Activated naive CD8-positive, alpha-beta T cell treated with anti-CD3 and anti-CD28 coated beads for 36 hours (primary cell): ENCODE results near the gene ACTL7A. TPM values are rescaled to one million over a fixed set of nuclear protein-coding genes. Genes with fewer than 3 reads are reported as not detected.

Experiments
- DNase-seq: peaks from one replicate; pipeline ENCODE4 v3.0.0; 2021
- H3K27ac Mint-ChIP-seq: one replicate; pipeline ENCODE4 v1.8.0; 2022; ENCODE audit warnings: mild to moderate bottlenecking, moderate library complexity, mixed read lengths
- H3K27me3 Mint-ChIP-seq: one replicate; pipeline ENCODE4 v1.8.0; 2022; ENCODE audit warnings: mild to moderate bottlenecking, mixed read lengths
- H3K36me3 Mint-ChIP-seq: one replicate; pipeline ENCODE4 v1.8.0; 2021; ENCODE audit warnings: mild to moderate bottlenecking, mixed read lengths
- H3K4me1 Mint-ChIP-seq: one replicate; pipeline ENCODE4 v1.8.0; 2021; ENCODE audit warnings: mixed read lengths
- H3K4me3 Mint-ChIP-seq: one replicate; pipeline ENCODE4 v1.8.0; 2022; ENCODE audit warnings: mild to moderate bottlenecking, moderate library complexity, mixed read lengths
- H3K9me3 Mint-ChIP-seq: one replicate; pipeline ENCODE4 v1.8.0; 2022; ENCODE audit warnings: mixed read lengths
- total RNA-seq, 2 experiments: library from RNA; stranded (reverse); gene quantifications; one replicate each; pipeline ENCODE4 v1.2.3, GENCODE V29; 2021

ACTL7A gene
- total RNA-seq, 2 experiments from 2014 or later: not detected

GRCh38 chr9:108910402-108910801 is 48.3 kb downstream of the ACTL7A start:
- no peak overlapping the region for H3K27ac Mint-ChIP-seq
- H3K4me1 Mint-ChIP-seq: peaks cover 8% of the 10 kb centered on the region
- H3K36me3 Mint-ChIP-seq: peaks cover 28% of the 10 kb centered on the region
- H3K27me3 Mint-ChIP-seq: no peaks in the 10 kb centered on the region
- H3K4me3 Mint-ChIP-seq: no peak overlapping the region
- H3K9me3 Mint-ChIP-seq: no peaks in the 10 kb centered on the region
- no peak for DNase-seq

GRCh38 chr9:108910914-108911313 is 48.8 kb downstream of the ACTL7A start:
- no peaks in the 10 kb centered on the region for H3K9me3 Mint-ChIP-seq
- H3K4me1 Mint-ChIP-seq: peaks cover 8% of the 10 kb centered on the region
- H3K4me3 Mint-ChIP-seq: no peak overlapping the region
- no peak overlapping the region for H3K27ac Mint-ChIP-seq
- H3K36me3 Mint-ChIP-seq: peaks cover 31% of the 10 kb centered on the region
- DNase-seq: no peak
- no peaks in the 10 kb centered on the region for H3K27me3 Mint-ChIP-seq

- Mint-ChIP-seq H3K27ac (no peak overlapping the region), H3K4me3 (no peak overlapping the region), H3K4me1 (peaks cover 8% of the 10 kb centered on the region), H3K36me3 (peaks cover 30% of the 10 kb centered on the region), H3K27me3 (no peaks in the 10 kb centered on the region), H3K9me3 (no peaks in the 10 kb centered on the region)
- DNase-seq: no peak
Measured at GRCh38 chr9:108911820-108912219, 49.8 kb downstream of the ACTL7A start.

Other genes starting within 250 kb of the ACTL7A start
- gene ACTL7B, start 6.3 kb upstream of the ACTL7A start, total RNA-seq: not detected
- gene ELP1, start 71.9 kb downstream of the ACTL7A start, total RNA-seq: 10 to 100 TPM; 32.3 to 37.6 TPM
- 10 to 100 TPM; 12.3 to 12.5 TPM for gene ABITRAM, start 72.1 kb downstream of the ACTL7A start, total RNA-seq
- 10 to 100 TPM; 20.9 to 22.4 TPM for gene CTNNAL1, start 151.2 kb downstream of the ACTL7A start, total RNA-seq